ENCODE data around the gene SIPA1L2.

The SIPA1L2 gene

GRCh38 chr1:232648316-232648715 is 18.4 kb upstream of the SIPA1L2 start:
- DNase-seq = no peak

DNA sequence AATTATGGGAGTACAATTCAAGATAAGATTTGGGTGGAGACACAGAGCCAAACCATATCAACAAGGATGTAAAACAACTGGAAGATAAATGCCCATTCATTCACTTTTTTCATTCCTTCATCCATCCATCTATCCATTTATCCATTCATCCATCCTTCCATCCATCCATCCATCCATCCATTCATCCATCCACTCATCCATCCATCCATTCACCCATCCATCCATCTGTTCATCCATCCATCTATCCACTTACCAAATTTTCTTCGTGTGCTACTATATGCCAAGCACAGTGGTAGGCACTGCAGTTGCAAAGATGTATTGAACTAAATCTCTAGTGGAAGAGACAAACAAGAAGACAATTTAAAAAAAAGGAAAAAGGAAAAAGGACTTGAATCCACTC is 14.3 kb upstream of the SIPA1L2 start:
- no peak for DNase-seq

DNA sequence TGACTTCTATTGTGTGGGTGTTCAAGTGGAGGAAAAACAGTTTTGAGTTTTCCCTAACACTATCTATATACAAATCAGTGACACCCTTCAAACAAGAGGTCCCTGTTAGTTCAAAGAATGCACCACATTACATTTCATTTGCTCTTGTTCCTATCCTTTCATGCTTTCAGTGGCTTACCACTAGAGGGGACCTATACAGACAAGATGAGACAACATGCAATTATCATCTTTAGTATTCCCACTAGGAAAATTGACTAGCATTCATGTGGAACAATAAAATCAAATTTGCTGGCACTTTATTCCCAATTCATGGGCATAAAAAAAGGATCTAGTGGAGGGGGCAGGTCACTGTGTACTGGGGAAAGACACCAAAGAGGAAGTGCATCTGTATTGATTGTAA is 13.3 kb upstream of the SIPA1L2 start:
- no peak for DNase-seq

- no peak for DNase-seq
Observed at GRCh38 chr1:232641507-232641906, 11.6 kb upstream of the SIPA1L2 start.

DNA sequence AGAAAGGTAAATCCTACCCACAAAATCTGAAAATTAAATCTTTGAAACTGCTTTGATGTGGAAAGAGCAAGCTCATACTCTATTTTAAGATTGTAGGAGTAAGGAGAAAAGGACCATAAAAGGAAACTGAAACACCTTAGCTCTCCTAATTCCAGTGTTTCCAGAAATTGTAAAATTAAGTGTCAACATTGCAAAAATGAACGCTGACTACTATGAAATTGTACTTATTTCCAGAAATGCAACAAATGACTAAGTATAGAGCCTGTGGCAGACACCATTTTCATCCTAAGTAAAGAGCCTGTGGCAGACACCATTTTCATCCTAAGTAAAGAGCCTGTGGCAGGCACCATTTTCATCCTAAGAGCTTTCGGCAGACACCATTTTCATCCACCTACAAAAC is 6.9 kb upstream of the SIPA1L2 start:
- no peak for DNase-seq

DNA sequence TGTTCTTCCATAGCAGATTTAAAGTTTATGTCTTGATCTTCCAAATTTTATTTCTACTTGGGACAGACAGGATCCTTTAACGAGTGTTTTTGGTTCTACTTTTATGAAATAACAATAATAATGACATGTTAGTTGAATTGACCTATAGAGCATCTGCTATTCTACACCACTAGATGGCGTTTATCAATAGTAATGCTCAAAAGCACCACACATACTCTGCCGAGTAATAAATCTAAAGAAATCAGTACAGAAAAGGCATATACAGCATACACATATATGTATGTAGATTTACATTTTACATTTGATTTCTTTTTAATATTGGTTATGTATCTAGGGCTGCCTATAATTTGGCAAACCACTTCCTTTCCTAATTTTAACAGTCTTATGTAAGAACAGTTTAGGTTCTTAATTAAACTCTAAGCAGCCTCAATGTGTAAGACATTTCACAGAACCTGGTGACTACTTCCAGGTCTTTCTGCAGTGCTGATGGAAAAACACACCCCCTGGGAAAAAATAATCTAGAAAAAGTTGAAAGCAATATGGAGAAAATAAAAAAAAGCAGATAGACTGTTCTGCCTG is 5.9 kb upstream of the SIPA1L2 start:
- DNase-seq = peak in 1 of 2 experiments; percentile 50

- DNase-seq = no peak
Observed at GRCh38 chr1:232635279-232635678, 5.3 kb upstream of the SIPA1L2 start.

GRCh38 chr1:232634096-232634495 is 4.2 kb upstream of the SIPA1L2 start:
- no peak for DNase-seq

- no peak for DNase-seq
Observed at GRCh38 chr1:232630894-232631195, 912 bp upstream of the SIPA1L2 start.

DNA sequence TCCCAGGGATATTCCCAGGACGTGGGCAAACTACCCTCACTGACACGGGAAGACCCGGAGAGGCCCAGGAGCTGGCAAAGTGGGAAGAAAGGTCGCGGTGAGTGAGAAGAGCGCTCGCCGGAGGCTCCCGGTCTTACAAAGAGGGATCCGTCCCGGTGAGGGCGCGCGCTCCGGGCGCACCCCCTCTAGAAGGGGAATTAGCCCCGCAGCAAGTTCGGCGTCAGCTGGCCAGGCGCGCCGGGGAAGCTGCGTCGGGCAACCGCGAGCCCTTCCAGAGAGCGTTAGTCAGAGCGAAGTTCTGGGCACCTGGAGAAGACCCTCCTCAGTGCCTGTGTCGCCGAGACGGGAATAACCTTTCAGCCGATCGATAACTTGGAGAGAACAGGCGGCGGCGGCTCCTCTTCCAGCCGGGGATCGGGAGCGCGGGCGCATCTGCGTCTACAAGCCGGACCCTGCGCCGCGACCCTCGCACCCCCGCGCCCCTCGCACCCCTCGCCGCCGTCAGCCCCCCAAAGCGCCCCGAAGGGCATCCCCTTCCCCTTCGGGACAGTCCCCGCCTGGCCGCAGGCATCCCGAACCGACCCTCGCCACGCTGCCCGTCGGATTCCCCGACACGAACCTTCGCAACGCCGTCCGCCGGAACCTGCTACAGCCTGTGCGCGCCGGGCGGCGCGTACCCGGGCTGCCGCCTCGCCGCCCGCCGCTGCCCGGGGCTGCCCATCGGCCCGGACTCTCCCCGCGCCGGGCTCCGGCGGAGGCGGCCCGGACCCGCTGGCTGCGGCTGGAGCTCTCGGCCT is 485 bp downstream of the SIPA1L2 start:
- no peak for DNase-seq

GRCh38 chr1:232628335-232629249 is 1.3 kb downstream of the SIPA1L2 start:
- peak in 1 of 2 experiments; percentile 1 for DNase-seq

- DNase-seq = peak in 1 of 2 experiments; percentile 10
Observed at GRCh38 chr1:232627645-232628334, 2.1 kb downstream of the SIPA1L2 start.

DNA sequence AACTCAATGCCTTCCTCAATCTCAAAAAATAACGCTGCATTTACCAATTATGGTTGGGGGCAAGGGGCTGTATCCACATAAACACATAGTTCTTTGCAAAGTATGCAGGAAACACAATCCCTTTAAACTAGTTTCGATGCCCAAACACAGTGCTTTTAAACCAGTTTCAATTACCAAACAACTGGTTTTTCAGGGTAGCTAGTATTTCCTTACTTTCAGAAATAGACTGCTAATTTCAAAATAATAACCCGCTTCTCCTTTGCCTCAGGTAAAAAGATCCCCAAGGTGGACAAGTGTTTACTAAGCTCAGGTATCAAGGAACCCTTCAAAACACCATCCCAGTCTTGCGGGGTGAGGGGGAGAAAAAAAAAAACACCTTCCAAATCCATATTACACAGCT is 2.8 kb downstream of the SIPA1L2 start:
- DNase-seq = no peak

GRCh38 chr1:232626452-232626851 is 3.5 kb downstream of the SIPA1L2 start:
- DNase-seq = no peak

GRCh38 chr1:232625319-232625868 is 4.5 kb downstream of the SIPA1L2 start:
- DNase-seq = no peak

DNA sequence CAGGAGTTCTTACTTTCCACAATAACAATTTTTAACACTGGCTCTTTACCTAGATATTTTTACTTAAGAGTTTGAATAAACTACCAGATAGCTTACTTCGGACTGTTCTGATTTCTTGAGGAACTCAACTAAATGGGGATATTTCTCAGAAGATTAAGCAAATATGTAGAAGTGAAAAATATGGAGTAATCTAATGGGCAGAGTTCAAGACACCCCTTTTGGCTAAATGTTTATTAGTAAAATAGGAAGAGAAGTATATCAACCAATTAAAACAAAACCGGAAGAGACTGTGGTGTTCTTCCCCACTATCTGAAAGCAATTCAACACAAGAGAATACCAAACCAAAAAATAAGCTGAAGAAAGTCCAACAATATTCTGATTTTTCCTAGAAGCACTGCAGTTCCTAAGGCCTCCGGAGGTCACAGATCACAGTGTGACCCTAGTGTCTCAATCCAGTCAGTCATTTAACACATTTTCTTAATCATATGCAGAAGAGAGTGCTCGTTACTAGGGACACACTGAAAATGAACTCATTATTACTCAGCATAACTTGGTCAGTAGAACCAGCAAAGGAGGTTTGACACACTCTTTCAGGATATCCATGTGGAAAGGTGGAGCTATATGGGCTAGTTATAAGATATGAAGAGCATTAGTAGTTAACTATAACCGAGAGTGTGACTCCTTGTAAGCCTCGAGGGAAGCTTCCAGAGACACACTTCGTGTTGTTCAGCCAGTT is 5.2 kb downstream of the SIPA1L2 start:
- DNase-seq = no peak

- no peak for DNase-seq
Observed at GRCh38 chr1:232622981-232623380, 7.0 kb downstream of the SIPA1L2 start.

DNA sequence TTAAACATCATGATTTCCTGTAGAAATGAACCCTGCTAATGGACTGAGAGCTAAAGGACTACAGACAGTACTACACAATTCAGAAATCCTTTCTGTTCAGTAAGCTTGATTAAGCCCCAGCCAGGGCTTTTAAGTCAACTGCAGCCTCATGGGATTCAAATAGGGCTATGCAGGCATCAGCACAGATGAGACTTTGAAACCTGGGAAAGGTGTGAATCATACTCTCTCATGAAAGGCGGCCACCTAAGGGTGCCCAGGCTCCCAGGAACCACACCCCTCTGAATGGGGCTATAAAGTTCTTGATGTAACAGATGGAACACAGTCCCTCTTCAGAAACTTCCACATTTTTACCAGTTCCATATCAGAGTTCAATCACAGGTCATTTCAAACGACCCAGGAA is 7.6 kb downstream of the SIPA1L2 start:
- DNase-seq = no peak

DNA sequence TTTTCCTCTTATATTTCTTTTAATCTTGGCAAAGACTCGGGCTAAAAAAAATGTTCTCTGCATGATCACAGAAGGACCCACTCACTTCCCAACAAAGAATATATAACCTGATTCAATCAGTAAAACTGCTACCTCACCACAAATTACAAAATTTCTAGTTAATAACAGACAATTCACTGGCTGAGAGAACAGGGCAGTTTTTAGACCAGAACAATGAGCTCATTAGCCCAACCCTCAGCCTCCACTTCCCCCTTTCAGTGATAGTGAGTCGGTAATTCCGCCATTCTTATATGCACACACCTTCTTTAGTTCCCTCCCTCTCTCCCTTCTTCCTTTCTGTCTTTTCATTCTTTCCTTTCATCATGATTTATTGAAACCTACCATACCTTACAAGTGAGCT is 8.9 kb downstream of the SIPA1L2 start:
- no peak for DNase-seq

GRCh38 chr1:232620356-232620969 is 9.5 kb downstream of the SIPA1L2 start:
- DNase-seq = no peak

GRCh38 chr1:232617237-232617636 is 12.7 kb downstream of the SIPA1L2 start:
- no peak for DNase-seq

Measured in SW 1271 (cell line).